Gastrocnemius medialis (tissue), 4 donors: Measurements from ENCODE around the gene MAN2A1. TPM values are rescaled to one million over a fixed set of nuclear protein-coding genes. Genes with fewer than 3 reads are reported as not detected.

ENCODE experiments used
- ATAC-seq, 2 donors: fragments of 150-250 bp; one replicate each; pipeline ENCODE4 v1.9.1; 2016
- DNase-seq, 2 donors: peaks; one replicate each; pipeline ENCODE4 v3.0.0-alpha.2; 2019
- H3K27ac ChIP-seq, 4 donors: fragments of 200-600 bp; sonication (generic); 1 replicate in 1 of 4; 2 replicates in 3 of 4; pipeline ENCODE4 v1.5.1; 2016 to 2018; ENCODE audit warnings: mild to moderate bottlenecking in 2 of 4, moderate library complexity in 1 of 4
- H3K27me3 ChIP-seq, 3 donors: fragments of 200-600 bp; sonication (generic) in 2 of 3; 1 replicate in 1 of 3; 2 replicates in 2 of 3; pipeline versions ENCODE4 v1.5.1 to v1.6.0; 2016 to 2019; ENCODE audit warnings: mild to moderate bottlenecking in 1 of 3, moderate library complexity in 1 of 3
- H3K36me3 ChIP-seq, 2 donors: fragments of 200-600 bp; sonication (generic) in 1 of 2; one replicate each; pipeline ENCODE4 v1.5.1; 2017 to 2018
- H3K4me1 ChIP-seq, 2 donors: fragments of 200-600 bp; sonication (generic) in 1 of 2; one replicate each; pipeline ENCODE4 v1.5.1; 2016 to 2017; ENCODE audit warnings: mild to moderate bottlenecking in 2 of 2
- H3K4me3 ChIP-seq, 4 donors: fragments of 200-600 bp; sonication (generic) in 3 of 4; 1 replicate in 1 of 4; 2 replicates in 3 of 4; pipeline ENCODE4 v1.5.1; 2016 to 2019; ENCODE audit warnings: mild to moderate bottlenecking in 2 of 4
- H3K9me3 ChIP-seq, 3 donors: fragments of 200-600 bp; sonication (generic) in 2 of 3; 1 replicate in 1 of 3; 2 replicates in 2 of 3; pipeline ENCODE4 v1.5.1; 2016 to 2019
- CTCF ChIP-seq, 5 experiments: fragments of 450-650 bp in 3 of 5; fragments of 200-600 bp in 2 of 5; sonication (generic) in 2 of 5; IDR thresholded peaks in 4 of 5; conservative IDR thresholded peaks in 1 of 5; 1 replicate in 4 of 5; 2 replicates in 1 of 5; pipeline ENCODE4 v1.5.1; 2016 to 2019; ENCODE audit warnings: antibody characterized with exemption in 5 of 5, mild to moderate bottlenecking in 3 of 5, moderate library complexity in 3 of 5
- POLR2A ChIP-seq, 2 donors: fragments of 450-650 bp; IDR thresholded peaks; one replicate each; pipeline ENCODE4 v1.6.1; 2017; ENCODE audit warnings: antibody characterized with exemption in 2 of 2, mild to moderate bottlenecking in 2 of 2, moderate library complexity in 2 of 2
- in situ Hi-C, 4 donors: fragments of 200-750 bp; cut with MboI; loops; one replicate each; pipeline versions ENCODE4 v1.15.0 to v1.8.0; 2017; ENCODE audit warnings: low sequenced_read_pairs in 4 of 4
- intact Hi-C: fragments of 100-400 bp; cut with DNase I; formaldehyde crosslinking; loops from one replicate; pipeline ENCODE4 v1.15.1; 2023; ENCODE audit warnings: low total_unique reads
- total RNA-seq, 4 donors: library from RNA; depleted of rRNA; stranded (reverse); fragments of >200 nt; gene quantifications; one replicate each; pipeline versions ENCODE4 v1.1.0 to v1.2.3, GENCODE V29; 2016

MAN2A1 gene
- total RNA-seq, 4 donors from 2014 or later: 15.0 to 28.6 (median 19.8) TPM

- peaks cover 62 to 66% of the 10 kb centered on the region in 2 donors for H3K4me1 ChIP-seq
- in situ Hi-C loops: loop anchor here in 2 of 4 donors (10.0 to 25.0 kb wide), 2 partner anchors 71 to 956 kb away; partner anchors contain the start of gene FER (in 1 of the 2)
- no peak for TF ChIP-seq CTCF (IDR thresholded peaks at IDR 0.05 in 4 of 5, conservative IDR thresholded peaks at IDR 0.05 in 1 of 5)
- TF ChIP-seq POLR2A (IDR thresholded peaks at IDR 0.05): no peak
- ATAC-seq: no peak
- H3K4me3 ChIP-seq: peak overlapping the region in 3 of 4 donors; percentile 31 to 88 (median 38)
- H3K27me3 ChIP-seq: no peaks in the 10 kb centered on the region
- no peaks in the 10 kb centered on the region for H3K9me3 ChIP-seq
- H3K27ac ChIP-seq: peak overlapping the region; percentile 94 to 99 (median 98)
- no peak for DNase-seq
- intact Hi-C loops: loop anchor here (5.0 to 10.0 kb wide), 3 partner anchors 946 to 1309 kb away; partner anchors contain the start of genes FBXL17, FER and SLC25A46
- H3K36me3 ChIP-seq: no peaks in the 10 kb centered on the region
Measured at GRCh38 chr5:109693535-109694400, 4.0 kb downstream of the MAN2A1 start.

GRCh38 chr5:109694451-109694891 is 4.7 kb downstream of the MAN2A1 start:
- Histone ChIP-seq H3K4me3 (peak overlapping the region in 1 of 4 donors; percentile 31), H3K9me3 (no peaks in the 10 kb centered on the region), H3K4me1 (peaks cover 62 to 69% of the 10 kb centered on the region in 2 donors), H3K36me3 (no peaks in the 10 kb centered on the region), H3K27ac (peak overlapping the region; percentile 94 to 99 (median 98)), H3K27me3 (no peaks in the 10 kb centered on the region)
- DNase-seq (no peak), ATAC-seq (no peak)
- intact Hi-C loops: loop anchor here (5.0 to 10.0 kb wide), 3 partner anchors 947 to 1310 kb away; partner anchors contain the start of genes FBXL17, FER and SLC25A46
- TF ChIP-seq POLR2A (IDR thresholded peaks at IDR 0.05) (no peak), CTCF (IDR thresholded peaks at IDR 0.05 in 4 of 5, conservative IDR thresholded peaks at IDR 0.05 in 1 of 5) (no peak)
- in situ Hi-C loops: loop anchor here in 2 of 4 donors (10.0 to 25.0 kb wide), 2 partner anchors 70 to 957 kb away; partner anchors contain the start of gene FER (in 1 of the 2)

GRCh38 chr5:109695005-109695926 is 5.5 kb downstream of the MAN2A1 start:
- Histone ChIP-seq H3K4me1 (peaks cover 62 to 69% of the 10 kb centered on the region in 2 donors), H3K27ac (peak overlapping the region; percentile 94 to 99 (median 98)), H3K4me3 (no peak overlapping the region), H3K9me3 (no peaks in the 10 kb centered on the region), H3K36me3 (no peaks in the 10 kb centered on the region), H3K27me3 (no peaks in the 10 kb centered on the region)
- DNase-seq: no peak
- intact Hi-C loops: loop anchor here (10.0 kb wide), 2 partner anchors 1040 to 1310 kb away; partner anchors contain the start of genes FBXL17 and SLC25A46
- no peak for ATAC-seq
- TF ChIP-seq CTCF (IDR thresholded peaks at IDR 0.05 in 4 of 5, conservative IDR thresholded peaks at IDR 0.05 in 1 of 5): no peak
- TF ChIP-seq POLR2A (IDR thresholded peaks at IDR 0.05): no peak
- in situ Hi-C loops: loop anchor here in 2 of 4 donors (10.0 to 25.0 kb wide), 2 partner anchors 70 to 958 kb away; partner anchors contain the start of gene FER (in 1 of the 2)

- H3K9me3 ChIP-seq: no peaks in the 10 kb centered on the region
- H3K4me1 ChIP-seq: peaks cover 68 to 73% of the 10 kb centered on the region in 2 donors
- H3K27me3 ChIP-seq: no peaks in the 10 kb centered on the region
- ATAC-seq: no peak
- H3K36me3 ChIP-seq: no peaks in the 10 kb centered on the region
- no peak overlapping the region for H3K27ac ChIP-seq
- TF ChIP-seq CTCF (IDR thresholded peaks at IDR 0.05 in 4 of 5, conservative IDR thresholded peaks at IDR 0.05 in 1 of 5) (no peak), POLR2A (IDR thresholded peaks at IDR 0.05) (no peak)
- in situ Hi-C loops: loop anchor here in 2 of 4 donors (10.0 to 25.0 kb wide), 2 partner anchors 67 to 960 kb away; partner anchors contain the start of gene FER (in 1 of the 2)
- H3K4me3 ChIP-seq: no peak overlapping the region
- no peak for DNase-seq
- intact Hi-C loops: loop anchor here (10.0 kb wide), 2 partner anchors 1037 to 1313 kb away; partner anchors contain the start of genes FBXL17 and SLC25A46
Measured at GRCh38 chr5:109697339-109697738, 7.6 kb downstream of the MAN2A1 start.
